HG02763 (cell line): Measurements from ENCODE around the gene TMTC4.
"Not testable (repeated sequence)": the region's sequence is repeated elsewhere in the genome, so short reads cannot be mapped to it uniquely, and the experiment has no call there.

Experiments
- ATAC-seq: cut with Tn5 transposase; IDR thresholded peaks from one replicate; pipeline ENCODE4 v1.9.1; 2021; ENCODE audit warnings: mild to moderate bottlenecking, moderate library complexity; ENCODE audit not compliant: unreplicated experiment

Gene TMTC4

DNA sequence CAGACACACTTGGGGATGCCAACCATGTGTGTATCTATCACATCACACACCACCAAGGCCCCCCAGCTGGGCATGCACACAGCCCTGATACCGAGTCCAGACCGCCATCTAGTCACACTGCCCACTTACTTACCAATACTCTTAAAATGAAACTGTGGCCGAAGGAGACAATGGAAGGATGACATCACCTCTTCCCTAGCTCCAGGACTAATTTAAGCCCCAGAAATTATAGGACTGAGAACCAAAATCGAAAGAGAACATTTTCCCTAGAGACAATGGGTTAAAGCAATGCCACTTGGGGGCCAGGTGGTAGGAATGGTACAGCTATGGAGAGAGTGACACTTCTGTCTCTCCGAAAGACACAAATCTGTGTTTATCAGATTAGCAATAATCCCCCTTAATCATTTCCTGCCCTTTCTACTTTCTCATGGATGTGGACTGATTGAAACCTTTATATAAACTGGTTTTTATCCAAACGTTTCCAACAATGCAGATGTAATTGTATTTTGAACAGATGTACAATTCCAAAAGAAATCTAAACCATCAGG, 85.3 kb downstream of the TMTC4 start:
- ATAC-seq = no peak

DNA sequence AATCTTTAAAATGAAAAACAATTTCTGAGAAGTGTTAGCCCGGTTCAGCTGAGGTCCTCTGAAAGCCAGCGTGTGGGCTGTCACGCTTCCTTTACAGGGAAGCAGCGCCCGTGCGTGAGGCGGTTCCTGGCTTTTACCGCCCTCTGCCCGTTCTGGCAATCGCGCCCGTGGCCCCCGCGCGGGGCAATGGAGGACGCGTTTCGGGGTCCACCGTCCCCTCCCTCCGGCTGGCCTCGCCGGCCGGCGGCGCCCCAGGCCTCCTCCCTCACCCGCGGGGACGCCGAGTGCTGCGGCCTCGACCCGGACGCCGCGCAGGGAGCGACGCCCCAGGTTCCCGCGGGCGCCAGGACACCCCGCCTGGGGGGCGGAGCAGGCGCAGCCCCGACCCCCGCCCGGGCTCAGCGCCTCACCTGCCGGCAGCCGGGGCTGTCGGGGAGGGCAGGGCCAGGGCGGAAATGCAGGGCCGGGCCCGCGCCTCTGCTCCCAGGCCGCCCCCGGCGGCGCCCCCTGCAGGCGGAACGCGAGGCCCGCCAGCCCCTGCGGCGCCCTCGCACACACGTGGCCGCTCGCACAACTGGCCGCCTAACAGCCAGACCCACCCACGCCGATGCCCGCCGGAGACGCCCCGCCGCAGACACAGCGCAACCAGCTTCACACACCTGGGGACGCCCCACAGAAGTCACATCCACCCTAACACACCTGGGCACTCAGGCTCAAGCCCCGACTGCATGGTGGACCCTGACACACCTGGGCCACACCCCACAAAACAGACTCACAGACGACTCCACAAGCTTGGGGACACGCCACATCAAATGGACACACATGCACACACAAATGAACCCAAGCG, 86.0 kb downstream of the TMTC4 start, which contains the start of gene GGACT:
GGACT (minus strand) TSS at position 459 of the 847 bp plus-strand sequence. CDS start 56,198 bp downstream, outside the sequence.
- ATAC-seq = peak; percentile 98

DNA sequence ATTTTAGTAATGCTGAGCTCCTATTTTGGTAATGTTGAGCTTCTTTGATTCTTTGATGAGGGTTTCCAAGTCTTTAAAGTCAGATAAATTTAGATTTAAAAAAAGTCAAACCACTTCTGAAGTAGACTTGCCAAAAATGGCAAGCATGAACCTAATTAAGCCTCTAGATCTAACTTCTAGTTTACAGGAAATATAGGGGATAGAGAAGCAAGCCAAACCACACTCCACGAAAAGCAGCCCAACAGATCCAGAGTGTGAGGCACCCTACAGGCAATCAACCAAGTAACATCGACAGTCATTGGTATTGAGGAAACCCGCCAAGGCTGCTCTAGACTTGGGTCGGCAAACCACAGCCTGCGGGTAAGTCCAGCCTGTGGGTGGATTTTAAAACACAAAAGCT, 89.7 kb downstream of the TMTC4 start:
- no peak for ATAC-seq

DNA sequence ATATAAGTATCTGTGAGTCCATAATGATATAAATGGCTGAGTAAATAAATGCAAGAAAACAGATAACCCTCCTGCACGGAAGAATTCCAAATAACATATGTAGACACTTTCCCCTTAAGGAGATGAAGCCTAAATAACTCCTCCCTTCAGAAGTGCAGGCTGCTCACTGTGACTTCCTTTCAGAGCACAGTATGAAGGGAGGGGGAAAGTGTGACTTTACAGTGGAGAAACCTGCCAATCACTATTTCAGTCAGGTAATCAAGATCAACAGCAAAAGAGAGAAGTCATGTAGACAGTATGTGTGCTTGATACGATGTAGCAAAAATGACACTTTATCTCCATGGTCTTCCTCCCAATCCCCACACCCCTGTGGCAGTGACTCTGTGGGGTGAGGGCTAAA, 93.1 kb downstream of the TMTC4 start:
- no peak for ATAC-seq

DNA sequence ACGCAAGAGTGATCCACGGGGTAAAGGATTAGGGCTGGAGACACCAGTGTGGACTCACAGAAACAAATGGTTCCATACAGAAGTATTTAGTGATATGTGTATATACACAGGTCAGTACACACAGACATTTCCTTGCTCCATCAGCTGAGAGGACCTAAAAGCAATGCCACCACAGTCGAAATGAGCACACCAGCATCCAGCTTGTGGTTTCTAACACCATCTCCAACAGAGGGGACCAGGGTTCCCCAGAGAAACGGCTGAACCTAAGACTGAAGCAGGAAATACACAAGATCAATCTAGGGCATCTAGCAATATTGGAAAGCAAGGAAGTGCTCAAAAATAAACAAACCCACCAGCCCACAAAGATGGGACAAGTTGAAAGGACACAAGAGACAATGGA, 93.6 kb downstream of the TMTC4 start:
- no peak for ATAC-seq

DNA sequence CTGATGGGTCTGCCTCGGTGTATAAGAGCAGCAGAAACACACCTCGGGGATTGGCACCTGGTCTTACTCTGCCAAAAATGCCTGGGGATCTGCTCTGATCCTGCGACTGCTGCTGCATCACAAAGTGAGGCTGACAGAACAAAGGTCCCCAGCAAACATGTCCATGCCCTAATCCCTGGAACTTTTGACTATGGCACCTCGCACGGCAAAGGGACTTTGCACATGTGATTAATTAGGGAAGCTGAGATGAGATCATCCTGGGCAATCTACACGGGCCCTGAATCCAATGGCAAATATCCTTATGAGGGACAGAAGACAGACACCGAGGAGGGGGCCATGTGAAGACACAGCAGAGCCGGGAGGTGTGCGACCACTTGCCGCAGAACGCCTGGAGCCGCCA, 94.5 kb downstream of the TMTC4 start:
- no peak for ATAC-seq

DNA sequence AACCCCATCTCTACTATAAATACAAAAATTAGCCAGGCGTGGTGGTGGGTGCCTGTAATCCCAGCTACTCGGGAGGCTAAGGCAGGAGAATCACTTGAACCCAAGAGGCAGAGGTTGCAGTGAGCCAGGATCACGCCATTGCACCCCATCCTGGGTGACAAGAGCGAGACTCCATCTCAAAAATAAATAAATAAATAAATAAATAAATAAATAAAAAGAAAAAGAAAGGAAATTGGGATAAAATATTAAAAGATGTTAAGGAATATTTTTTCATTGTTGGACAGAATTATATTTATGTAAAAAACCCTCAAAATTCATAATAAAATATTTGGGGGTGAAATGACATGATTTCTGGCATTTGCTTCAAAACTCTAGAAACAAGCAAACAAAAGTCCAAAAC, 97.4 kb downstream of the TMTC4 start:
- not testable (repeated sequence) for ATAC-seq

DNA sequence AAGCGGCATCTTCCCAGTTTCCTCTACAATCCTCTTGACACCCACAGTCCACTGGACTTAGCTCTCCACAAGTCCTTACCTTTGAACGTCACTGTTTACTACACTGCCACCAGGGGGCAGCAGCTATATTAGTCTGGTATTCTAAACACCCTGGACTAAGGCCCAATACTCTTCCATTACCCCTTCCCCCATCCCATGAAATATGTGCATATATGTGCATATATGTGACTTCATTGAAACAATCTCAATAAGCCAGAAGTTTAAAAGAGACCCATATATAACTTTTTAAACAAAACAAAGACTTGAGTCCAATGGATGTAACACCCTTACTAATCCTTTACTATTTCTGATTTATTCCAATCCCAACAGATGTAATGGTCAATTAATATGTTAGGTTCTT, 101.5 kb downstream of the TMTC4 start:
- peak; percentile 90 for ATAC-seq

DNA sequence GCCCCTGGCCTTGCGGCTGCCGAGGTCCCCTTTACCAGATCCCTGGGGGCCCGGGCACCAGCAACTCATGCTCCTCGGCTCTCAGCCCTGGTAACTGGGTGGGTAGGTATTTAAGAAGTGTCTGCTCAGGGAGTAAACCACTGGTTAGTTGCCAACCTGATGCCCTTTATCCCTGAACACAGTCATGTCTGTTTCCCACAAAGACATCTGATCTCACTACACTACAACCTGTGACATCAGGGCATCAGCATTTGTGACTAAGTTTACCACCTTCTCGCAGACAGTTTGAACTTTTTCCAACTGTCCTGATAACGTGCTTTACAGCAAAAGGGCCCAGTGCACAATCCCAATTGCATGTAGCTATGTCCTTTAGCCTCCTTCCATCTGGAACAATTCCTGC, 108.1 kb downstream of the TMTC4 start:
- ATAC-seq = no peak

DNA sequence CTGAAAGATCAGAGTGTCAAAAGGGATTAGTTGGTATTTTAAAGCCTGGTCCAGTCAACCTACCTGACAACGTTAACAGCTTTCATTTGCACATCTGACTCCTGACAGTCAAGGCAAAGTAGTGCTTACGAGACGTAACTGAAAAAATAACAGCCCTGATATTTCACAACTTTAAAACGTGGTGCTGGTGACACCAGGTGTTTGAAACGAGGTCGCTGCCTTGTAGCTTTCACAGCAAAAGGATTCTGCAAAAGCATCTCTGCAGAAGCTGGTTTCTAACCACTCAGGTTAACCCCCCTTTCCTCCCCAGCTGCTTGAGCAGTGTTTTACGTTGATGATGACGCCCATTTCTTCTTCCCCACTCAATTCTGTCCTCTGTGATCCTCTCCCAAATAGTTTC, 109.3 kb downstream of the TMTC4 start:
- ATAC-seq = no peak

DNA sequence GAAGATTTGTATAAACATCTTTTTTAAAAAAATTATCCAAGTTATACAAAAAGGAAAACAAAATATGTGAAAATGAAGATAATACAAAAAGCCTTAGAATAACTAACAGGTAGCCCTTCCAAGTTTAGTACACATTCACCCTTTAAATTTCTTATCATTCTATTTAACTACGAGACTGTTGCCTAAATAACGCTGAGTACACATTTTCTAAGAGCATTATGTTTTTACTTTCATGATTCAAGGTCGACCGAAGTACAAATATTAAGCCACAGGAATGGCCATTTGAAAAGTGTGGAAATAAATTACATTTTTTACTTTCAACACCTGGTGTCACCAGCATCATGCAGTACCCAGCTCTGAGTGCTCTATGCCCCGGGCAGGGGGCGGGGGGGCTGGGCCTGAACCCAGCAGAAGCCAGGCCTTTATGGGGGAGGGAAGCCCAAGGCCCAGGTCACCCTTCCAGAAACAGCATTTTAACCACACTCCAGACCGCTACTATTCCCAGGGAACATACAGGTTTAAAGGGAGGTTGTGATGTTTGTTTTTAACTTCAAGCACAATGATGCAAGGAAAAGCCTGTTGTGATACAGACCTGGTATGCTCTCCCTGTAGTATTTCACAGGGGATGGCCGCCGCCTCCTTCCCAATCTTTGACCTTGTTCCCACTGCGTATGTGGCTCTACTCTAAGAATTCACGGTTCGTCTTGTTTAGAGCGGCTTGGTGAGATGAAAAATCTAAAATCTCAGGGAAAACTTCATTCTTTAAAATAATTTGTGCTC, 110.0 kb downstream of the TMTC4 start:
- ATAC-seq = no peak

DNA sequence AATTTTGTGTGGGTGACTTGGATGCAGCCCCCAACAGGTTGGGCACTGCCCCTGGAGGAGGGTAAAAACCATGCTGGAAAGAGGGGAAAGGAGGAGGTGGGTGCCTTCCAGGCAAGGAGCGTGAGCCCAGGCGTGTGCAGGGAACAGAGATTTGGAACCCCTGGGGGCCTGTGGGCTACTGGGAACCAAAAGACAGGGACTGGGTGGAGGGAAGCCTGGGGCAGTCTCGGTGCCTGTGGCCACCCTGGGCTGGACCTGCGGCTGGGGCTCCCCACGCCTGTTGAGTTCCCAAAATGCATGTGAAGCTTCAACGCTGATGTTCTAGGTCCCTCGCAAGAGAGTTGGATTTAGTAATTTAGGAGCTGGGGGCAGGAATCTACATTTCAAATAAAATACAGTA, 110.8 kb downstream of the TMTC4 start:
- ATAC-seq = no peak

DNA sequence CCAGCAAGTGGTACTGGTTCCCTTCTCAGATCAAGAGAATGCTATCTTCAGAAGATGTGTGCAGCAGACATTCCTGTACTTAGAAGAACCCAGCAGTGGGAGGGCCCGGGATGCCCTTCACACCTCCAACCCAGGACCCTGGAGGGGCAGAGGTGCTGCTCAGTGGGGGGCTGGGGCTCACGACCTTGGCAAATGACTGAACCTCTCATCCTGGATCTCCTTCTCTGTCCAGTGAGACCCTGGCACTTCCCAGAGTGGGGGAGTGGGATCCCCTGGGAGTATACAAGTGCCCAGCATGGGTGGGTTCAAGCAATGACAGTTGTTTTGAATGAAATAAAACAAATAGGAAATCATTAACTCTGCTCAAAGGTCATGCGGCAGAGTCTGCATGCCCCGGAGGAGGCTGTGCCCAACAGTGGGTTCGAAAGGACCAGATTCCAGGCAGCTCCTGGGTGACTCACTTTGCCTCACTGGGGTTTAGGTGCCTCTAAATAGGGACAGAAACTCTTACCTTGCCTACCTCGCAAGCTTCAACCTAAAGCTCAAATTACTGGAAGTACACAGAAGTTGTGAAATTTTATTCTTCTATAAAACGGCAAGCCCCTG, 112.9 kb downstream of the TMTC4 start:
- ATAC-seq = no peak

DNA sequence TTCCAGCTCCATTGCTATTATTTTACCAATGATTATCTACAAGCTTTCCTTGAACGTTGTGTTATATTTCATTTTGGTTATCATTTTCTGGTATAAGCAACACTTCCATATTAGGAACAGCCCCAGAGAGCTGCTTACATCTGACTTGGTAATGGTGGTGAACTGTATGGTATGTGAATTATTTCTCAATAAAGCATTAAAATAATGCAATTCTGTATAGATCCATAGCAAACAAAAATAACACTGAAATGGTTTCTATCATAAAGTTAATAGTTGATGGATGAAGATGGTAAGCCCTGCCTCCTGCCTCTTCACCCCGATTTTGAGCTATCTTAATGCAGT, 113.5 kb downstream of the TMTC4 start:
- no peak for ATAC-seq

DNA sequence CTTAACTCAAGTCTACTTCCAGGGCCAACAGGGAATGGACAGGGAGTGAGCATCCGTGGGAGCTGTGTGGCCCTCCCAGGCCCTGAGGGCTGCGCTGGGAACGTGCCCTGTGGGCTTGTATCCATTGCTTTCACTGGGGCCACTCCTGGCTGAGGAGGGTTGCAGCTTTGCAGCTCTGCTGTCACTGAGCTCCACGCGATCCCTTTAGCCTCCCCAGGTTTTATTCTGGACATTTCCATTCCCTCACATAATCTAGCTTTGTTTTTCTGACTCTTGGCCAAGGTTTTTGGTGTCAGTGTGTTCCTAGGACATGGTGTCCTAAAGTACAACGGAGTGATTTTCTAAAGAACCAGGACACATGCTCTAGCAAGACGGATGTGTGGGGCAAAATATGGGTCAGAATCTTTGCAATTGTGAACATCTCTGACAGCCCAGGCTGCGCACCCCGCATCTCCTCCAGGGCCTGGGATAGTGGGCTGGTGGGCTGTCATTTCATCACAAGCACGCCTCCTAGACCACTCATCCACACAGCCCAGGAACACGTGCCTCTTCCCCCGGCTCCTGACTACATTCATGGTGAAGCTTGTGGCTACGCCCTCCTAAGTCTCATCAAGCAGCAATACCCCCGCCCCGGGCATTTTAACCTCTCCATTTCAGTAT, 114.0 kb downstream of the TMTC4 start:
- ATAC-seq = no peak

DNA sequence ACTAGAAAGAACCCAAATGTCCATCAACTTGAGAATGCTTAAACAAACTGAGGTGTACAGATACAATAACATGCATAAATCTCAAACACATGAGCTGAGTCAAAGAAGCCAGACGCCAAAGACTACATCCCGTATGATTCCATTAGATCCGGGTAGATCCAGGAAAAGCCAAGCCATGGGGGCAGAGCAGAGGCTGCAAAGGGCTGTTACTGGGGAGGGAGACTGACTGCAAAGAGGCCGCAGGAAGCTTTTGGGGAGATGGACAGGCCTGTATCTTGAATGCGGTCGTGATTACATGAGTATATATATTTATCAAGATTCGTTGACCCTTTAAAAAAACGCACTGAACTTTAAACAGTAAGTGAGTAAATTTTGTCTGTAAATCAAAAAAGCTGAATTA, 114.7 kb downstream of the TMTC4 start:
- no peak for ATAC-seq
